ENCODE data around the gene PODXL2.

GRCh38 chr3:127666676-127667075 is 37.7 kb downstream of the PODXL2 start:
- TF ChIP-seq CTCF (conservative IDR thresholded peaks at IDR 0.05) = no peak
- TF ChIP-seq ZFX (IDR thresholded peaks at IDR 0.05) = no peak

Data from C4-2B (cell line).